Brain pericyte (primary cell): ENCODE results near the gene PURA.

Source experiments
- DNase-seq: peaks from one replicate; pipeline ENCODE4 v3.0.0-alpha.2; 2012; ENCODE audit warnings: low read depth, low spot score

The PURA gene

DNA sequence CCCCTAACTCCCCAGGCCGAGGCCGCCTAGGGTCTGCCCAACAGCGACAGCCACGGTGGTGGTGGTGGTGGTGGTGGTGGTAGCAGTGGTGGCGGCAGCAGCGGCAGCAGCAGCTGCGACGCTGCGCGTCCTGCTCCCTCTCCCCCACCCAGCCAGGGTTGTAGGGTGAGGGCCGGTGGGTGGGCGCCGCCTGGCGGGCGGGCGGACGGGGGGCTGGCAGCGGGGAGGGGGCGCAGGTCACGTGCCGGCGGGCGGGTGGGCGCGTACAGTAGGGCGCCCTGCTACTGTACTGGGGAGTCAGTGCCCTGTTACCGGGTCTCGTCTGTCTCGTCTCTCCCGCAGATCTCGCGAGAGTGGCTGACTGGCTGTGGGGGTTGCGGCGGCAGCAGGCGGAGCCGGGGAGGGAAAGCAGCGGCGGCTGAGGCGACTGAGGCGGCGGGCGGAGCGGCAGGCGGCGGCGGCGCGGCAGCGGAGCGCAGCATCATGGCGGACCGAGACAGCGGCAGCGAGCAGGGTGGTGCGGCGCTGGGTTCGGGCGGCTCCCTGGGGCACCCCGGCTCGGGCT lies at the start of gene PURA:
TSS of gene PURA (plus strand) at position 411 of the 565 bp plus-strand sequence. CDS start at position 484, 73 bp downstream.
- peak; percentile 65 for DNase-seq

DNA sequence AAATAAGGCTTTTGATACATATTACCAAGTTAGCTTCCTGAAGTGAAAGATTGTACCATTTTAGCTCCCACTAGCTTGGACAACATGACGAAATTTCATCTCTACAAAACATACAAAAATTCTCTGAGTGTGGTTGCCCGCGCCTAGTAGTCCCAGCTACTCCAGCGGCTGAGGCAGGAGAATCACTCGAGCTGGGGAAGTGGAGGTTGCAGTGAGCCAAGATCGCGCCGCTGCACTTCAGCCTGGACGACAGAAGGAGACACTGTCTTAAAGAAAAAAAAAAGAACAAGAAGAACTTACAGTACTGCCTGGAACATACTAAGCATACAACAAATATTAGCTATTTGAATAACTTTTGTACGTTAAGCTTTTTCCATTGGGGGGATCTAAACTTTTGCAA lies 41.1 kb upstream of the PURA start:
- no peak for DNase-seq

DNA sequence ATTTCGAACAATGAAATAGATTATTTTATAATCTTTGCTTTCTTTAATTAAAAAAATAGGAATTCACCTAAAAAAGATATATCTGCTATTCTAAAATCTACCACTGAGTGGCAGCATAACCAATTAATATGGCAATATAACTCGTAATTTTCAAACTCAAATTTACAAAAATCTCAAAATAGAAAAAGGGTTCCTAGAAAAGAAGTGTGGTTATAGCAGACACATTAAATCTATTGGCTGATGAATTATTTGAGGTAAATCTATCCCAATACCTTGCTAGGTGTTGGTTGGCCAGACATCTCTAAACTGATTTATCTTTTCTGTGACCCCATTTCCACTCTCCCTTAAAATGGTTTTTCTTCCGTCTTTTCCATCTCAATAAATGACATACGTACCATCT lies 40.6 kb upstream of the PURA start:
- no peak for DNase-seq

DNA sequence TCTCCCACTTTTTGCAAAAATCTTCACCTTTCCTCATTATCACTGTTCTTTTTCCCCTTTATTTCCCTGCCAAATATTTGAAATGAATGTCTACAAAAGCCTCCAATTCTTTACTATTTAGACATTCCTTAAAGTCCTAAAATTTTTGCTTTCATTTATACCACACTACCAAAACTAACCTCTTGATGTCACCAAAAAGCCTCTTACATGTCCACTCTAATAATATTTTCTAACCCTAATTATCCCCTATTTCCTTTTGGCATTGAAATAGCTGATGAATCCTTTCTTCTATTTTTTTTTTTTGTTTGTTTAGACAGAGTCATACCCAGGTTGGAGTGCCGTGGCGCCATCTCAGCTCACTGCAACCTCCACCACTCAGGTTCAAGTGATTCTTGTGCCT lies 38.5 kb upstream of the PURA start:
- no peak for DNase-seq

DNA sequence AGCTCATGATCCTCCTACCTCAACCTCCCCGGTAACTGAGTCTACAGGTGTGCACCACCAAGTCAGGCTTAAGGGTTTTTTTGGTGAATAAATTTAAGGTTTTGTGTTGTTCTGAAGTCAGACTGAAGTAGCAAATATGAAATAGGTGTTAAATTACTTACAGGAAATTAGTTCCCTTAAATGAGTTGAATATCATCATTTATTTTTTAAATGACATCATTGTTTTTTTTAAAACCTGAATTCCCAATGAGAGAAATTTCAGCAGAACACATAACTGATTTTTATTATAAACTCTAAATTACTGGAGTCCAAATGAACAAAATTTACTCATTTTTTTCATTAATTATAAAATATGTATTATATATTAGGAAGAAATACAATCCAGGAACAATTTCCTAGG lies 37.8 kb upstream of the PURA start:
- no peak for DNase-seq

DNA sequence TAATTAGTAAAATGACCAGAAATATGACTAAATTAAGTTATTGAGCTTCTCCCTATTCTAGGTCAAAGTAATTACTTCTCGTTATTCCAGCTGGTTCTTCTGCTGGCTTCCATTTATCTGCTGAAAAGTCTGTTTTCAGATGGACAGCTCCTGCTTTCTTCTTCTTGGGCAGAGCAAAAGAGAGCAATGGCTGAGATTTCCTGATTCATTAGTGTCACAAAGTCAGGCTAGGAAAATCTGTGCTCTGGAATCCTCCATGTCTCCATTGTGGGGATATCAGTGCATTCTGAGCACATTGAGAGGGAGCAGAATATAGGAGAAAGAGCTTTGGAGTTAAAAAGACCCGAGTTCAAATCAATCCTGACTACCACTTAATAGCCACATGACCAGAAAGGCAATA lies 37.1 kb upstream of the PURA start:
- DNase-seq = no peak

DNA sequence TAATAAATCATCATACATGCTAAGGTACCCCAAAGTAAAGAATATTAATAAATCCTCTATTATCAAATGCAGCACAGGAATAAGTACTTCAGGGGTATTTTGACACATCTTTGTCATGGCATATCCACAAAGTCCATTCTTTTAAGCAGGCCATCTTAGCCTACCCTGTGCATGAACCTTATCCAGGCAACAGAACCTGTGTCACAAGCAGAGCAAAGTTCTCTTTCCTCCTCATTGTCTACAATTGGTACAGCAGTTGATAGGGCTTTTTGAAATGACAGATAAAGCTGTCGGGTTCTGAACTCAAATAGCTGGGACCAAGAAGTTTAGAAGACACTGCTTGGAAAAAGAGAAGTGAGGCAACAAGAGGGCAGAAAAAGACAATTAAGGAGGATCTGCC lies 30.8 kb upstream of the PURA start:
- no peak for DNase-seq

DNA sequence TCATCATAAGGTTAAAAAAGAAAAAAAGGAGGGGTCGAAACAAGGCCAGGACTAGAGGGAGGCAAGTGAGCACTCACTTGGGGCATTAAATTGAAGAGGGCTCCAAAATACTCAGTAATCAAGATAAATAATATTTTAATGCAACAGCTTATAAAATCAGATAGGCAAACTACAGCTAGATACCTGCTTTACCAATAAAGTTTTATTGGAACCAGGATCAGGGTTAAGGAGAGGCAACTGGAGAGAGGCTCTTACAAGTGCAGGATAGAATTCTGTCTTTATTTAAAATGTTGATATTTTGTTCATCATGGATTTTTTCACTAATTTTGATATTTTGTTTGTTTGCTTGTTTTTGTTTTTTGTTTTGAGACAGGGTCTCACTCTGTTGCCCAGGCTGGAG lies 30.3 kb upstream of the PURA start:
- no peak for DNase-seq

DNA sequence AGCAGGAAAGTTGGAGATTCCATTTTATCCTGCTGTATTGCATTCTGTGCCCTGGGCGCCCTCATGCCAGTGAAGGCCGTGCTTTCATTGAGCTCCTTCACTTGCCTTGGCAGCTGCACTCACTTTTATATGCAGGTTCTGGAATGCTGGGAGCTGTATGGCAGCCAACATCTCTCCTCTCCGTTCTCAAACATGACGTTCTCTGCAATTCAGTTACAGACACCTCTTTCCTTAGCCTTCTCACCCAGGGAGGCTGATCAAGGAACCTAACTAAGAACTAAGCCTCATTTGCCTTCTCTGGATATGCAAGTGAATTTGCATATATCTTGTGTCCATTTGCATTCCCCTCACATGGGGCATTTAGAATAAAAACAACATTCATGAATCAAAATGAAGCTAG lies 29.4 kb upstream of the PURA start:
- no peak for DNase-seq

DNA sequence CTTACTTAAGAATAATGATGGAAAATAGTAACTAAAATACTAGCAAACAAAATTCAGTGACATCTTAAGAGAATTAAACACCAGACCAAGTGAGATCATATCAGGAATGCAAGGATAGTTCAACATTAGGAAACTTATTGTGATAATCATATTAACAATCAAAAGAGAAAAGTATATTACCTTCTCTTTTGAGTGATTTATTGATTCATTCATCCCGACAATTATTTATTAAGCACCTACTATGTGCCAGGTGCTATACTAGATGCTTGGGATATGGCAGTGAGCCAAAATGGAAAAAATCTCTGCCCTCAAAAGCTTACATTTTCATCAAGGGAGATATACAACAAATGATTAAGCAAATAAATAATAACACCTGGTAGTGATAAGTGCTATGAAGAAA lies 23.7 kb upstream of the PURA start:
- no peak for DNase-seq

DNA sequence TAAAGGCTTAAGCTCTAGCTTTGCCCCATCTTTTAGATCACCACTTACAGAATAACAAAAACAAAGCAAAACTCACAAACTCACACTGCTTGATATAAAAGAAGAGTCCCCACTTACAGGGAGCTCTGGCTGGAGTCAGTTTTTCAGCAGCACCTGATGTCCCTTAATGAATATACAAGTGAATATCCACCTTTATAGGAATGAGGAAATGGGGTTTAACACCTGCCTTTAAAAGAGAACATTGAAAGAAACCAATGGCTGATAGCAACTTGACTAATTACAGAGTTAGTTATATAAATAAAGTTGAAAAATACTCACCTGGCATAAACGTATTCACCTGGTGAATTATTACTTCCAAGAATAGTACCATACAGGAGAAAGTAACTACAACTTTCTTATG lies 20.7 kb upstream of the PURA start:
- no peak for DNase-seq

DNA sequence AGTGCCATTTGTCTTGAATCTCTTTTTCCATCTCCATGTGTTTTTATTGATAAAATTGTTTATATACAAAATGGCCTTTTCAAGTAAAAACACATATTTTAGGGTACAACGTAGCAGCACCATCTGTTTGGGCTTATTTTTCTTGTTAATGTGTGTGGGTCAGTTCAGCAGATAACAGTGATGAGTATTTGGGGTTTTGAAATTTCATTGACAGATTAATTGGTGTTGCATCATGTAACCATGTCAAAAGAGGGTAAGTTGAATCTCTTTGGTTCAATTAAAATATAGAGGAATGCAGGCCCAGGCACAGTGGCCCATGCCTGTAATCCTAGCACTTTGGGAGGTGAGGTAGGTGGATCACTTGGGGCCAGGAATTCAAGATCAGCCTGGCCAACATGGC lies 20.0 kb upstream of the PURA start:
- no peak for DNase-seq

DNA sequence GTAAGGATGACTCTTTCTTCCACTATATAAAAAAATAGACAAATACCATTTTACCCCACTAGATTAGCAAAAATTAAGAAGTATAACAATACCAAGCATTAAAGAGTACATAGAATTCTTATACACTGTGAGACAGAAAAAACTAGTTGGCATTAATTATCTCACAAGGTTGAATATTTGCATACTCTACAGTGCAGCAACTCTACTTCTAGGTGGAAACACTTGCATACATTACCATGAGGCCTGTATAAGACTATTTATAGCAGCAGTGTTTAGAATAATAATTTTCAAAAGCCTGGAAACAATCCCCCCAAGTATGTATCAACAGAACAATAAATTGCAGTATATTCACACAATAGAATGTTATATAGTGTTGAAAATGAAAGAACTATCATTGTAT lies 19.0 kb upstream of the PURA start:
- DNase-seq = no peak

DNA sequence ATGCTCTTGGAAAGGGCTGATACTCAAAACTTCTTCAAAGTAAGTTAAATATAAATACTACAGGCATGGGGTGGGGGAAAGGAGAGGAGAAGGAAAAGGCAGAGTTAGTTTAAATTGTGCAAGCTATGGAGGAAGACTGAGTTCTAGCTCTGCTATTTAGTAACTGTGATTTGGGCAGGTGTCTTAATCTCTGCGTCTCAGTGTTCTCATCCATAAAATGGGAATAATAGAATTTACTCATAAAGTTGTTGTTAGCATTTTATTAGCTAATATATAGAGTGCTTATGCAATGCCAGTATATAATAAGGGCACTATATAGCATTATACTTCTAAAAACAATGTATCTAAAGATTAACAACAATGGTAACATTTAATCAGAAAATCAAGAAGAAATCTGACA lies 12.7 kb upstream of the PURA start:
- no peak for DNase-seq

DNA sequence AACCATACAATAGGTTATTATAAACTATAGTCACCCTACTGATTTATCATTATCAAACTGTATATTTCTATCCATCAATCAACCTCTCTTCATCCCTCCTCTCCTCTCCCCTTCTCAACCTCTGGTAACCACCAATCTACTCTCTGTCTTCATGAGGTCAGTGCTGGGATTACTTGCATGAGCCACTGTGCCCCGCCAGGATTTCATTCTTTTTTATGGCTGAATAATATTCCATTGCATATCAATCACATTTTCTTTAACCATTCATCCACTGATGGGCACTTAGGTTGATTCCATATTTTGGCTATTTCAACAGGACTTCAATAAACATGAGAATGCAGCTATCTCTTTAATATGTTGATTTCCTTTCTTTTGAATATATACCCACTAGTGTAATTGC lies 10.8 kb upstream of the PURA start:
- no peak for DNase-seq

DNA sequence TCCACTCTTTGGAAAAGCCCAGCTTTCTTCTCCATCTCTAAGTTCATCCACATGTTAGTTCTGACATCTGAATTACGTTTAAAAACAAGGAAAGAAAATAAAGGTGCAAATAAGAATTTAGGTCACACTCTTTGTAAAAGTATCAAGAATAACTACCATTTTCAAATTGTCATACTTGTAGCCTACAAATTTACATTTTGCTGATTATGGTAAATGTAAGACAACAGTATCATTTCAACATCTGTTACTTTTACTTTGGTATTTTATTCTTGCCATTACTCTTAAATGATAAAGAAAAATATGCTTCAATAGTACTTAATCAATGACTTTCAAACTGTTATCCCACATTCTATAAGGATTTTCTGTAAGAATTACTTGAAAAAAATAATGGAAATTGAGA lies 9.8 kb upstream of the PURA start:
- DNase-seq = no peak

DNA sequence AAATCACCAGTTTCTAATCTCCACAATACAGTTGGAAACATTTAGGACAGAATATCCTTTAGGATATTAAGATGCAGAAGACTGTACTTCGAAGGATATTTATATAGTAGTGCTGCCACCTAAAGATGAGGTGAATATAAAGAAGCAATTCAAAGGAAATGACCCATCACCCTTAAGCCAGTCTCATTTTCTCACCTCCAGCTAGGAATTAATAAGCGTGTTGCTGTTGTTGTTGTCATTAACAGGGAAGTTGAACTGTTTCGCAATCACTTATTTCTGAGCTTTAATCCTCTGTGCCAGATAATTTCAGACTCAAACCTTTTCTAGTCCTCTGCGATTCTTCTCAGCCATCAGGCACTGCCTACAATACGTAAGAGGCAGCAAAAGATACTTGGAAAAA lies 7.8 kb upstream of the PURA start:
- no peak for DNase-seq

DNA sequence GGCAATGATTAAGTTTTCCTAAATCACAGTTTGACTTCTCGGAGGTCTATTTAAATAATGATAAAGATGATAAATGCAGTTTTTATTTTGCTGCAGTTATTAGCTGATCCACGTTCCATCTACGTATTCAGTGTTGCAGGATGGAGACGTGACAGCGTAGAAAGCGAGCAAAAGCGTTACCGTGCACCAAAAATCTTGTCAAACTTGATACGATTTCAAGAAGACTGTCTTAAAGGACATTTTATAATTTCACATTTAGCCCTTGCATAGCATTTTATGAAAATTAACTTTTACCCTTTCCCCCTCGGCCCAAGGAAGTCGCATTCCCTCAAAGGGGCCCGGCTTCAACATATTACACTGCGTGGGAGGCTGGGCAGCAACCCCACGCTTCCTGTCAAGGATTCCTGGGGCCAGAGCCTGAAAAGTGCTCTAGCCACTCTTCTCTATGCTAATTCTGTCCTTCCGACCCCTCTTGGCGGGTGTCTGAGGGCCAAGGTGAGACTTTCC lies 7.1 kb upstream of the PURA start:
- no peak for DNase-seq

DNA sequence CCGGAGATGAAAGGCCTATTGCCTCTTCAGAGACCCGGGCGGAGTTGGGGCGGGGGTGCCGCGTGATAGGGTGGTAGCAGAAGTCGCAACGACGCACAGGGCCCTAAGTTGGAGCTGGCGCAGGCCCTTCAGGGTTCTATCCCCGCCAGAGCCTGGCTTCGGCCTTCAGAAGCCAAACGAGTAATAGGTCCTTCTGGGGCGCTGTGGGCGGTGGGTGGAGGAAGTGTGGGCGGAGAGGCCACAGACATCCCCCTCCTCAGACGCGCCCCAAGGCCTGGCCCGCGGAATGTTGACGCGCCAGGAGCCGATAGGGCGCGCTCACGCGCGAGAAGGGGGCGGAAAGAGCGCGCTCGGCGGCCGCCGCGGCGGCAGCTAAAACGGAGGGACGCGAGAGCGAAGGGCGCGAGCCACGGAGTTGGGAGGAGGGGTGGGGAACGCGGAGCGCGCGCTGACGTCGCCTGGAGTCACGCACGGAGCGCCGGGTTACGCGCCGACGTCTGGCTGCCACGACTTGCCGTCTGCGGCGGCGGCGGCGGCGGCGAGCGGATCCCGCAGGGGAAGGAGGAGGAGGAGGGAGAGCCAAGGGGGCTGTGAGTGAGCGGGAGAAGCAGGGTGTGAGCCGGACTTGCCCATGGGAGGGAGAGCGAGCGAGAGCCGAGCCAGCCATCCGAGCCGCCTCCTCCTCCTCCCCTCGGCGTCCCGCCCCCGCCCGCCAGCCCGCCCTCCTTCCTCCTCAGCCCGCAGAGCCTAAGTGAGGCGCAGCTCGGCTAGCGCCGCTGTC lies 6.4 kb upstream of the PURA start:
- DNase-seq = peak; percentile 80

DNA sequence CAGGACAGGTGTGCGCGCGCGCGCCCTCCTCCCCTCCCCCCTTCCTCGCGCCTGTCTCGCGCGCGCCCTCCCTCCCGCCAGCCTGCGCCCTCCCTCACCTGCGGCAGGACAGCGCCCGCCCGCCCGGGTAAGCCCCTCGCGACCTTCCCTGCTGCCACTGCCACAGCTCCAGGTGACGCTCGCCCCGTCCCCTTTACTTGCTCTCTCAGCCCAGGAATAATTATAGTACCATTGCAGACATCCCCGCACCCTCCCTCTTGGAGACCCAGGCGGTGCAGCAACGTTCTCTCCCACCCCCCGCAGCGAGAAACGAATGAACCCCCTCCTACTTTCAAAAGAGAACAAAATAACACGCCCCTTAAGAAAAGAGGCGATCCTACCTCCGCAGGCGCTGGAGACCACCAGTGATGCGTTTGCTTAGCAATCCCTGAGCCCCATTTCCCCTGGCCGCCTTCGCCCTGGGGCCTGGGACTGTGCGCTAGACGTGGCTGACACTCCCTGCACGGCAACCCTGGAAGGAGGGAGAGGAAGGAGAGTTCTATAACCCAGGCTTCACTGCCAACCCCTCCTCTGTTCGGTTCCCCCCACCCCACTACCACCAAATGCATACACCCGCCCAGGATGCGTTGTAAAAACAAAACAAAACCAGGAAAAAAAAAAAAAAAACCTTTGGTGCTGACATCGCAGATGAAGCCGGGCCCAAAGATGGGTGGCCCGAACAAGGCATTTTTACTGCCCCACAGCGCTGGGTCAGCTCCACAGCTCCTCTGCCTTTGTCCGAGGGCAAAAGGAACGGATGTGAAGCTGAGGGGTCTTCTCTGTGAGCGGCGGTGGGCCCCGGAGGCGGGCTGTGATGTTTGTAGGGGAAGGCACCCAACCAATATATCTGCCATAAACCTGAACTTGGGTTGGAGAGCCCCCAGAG lies 5.6 kb upstream of the PURA start:
- no peak for DNase-seq

DNA sequence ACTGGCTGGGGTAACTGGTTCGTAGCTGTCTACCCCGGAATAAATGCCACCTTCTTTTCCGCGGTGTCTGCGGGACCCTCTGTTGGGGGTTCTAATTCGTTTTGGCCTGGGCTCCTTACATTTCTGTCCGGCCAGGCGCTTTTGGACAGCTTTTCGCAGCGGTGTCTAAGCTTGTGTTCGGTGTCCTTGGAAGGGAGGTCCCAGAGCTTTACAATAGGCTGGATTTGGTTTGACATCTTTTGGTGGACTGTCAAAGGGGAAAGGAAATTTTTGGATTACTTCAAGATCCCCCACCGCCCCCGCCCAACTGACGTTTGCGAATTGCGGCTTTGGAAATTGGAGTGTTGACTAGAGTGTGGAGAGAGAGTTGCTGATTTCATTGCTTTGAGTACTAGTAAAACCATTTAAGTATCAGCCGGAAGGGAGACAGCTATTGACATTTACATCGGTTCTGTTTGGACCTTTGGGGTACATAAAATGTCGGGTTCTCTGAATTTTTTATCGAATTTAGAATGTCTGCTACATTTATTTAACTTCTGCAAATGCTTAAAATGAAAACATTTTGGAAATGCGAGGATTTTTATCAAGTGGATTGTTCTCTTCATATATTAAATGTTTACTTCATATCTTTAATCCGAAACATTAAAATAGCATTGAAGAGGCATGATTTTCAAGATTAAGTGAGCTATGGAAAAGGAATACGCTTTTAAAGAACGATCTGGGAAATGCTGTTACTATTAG lies 4.7 kb upstream of the PURA start:
- DNase-seq = no peak
